HCT116 (cell line): Measurements from ENCODE around the gene COL5A2. TPM values are rescaled to one million over a fixed set of nuclear protein-coding genes. Genes with fewer than 3 reads are reported as not detected.

Source experiments
- ATAC-seq: fragments of 200-7000 bp; cut with Tn5 transposase; 2 replicates; pipeline ENCODE4 v1.9.1; 2020; ENCODE audit warnings: mild to moderate bottlenecking, moderate library complexity
- BruUV-seq: library from RNA; stranded (reverse); fragments of 400-500 nt; replicated peaks from 2 replicates; lab custom pipeline; 2021; lab: Mats Ljungman, UMichigan
- CTCF ChIA-PET: fragments of 300-600 bp; sonication (Branson Sonifier 250); formaldehyde crosslinking; loops from one replicate; lab custom pipeline; 2021; ENCODE audit warnings: antibody characterized with exemption; lab: Charles Lee
- POLR2A ChIA-PET: fragments of 300-600, 350-600 bp; sonication (Branson Sonifier 250); formaldehyde crosslinking; loops from one replicate; lab custom pipeline; 2021; ENCODE audit warnings: antibody characterized with exemption; lab: Charles Lee
- RAD21 ChIA-PET, 2 experiments: fragments of 300-600 bp; sonication (Branson Sonifier 250); formaldehyde crosslinking; loops; one replicate each; lab custom pipeline; 2023; ENCODE audit warnings: low total read pairs in 2 of 2; ENCODE audit not compliant: uncharacterized antibody in 2 of 2, unreplicated experiment in 2 of 2, low non-redundant PET in 1 of 2; lab: Charles Lee
- DNase-seq: peaks from one replicate; pipeline ENCODE4 v3.0.0-alpha.2; 2010; ENCODE audit warnings: low read depth, low spot score
- H2AFZ ChIP-seq: fragments of 200-600 bp; shearing (Covaris generic), sonication (generic); 2 replicates; pipeline ENCODE4 v1.6.1; 2017; ENCODE audit warnings: low read depth, mixed run types, mixed read lengths, antibody characterized with exemption, low read length; ENCODE audit not compliant: poor library complexity, severe bottlenecking
- H3K27ac ChIP-seq: 2 replicates; pipeline ENCODE4 v1.5.1; 2012; ENCODE audit warnings: low read depth, low read length
- H3K27me3 ChIP-seq: fragments of 200-600 bp; sonication (generic); 2 replicates; pipeline ENCODE4 v1.6.1; 2016; ENCODE audit warnings: mixed run types, low read length, mixed read lengths; ENCODE audit not compliant: insufficient read depth
- H3K36me3 ChIP-seq, 2 experiments: fragments of 200-500 bp in 1 of 2; fragments of 200-600 bp in 1 of 2; sonication (Bioruptor generic) in 1 of 2; sonication (generic) in 1 of 2; 2 replicates each; pipeline versions ENCODE4 v1.5.1 to v1.6.1; 2014 to 2016; ENCODE audit warnings: low read length in 2 of 2, inconsistent platforms in 1 of 2, mixed read lengths in 1 of 2, mixed run types in 1 of 2; ENCODE audit not compliant: insufficient read depth in 2 of 2, control insufficient read depth in 1 of 2
- H3K4me1 ChIP-seq, 2 experiments: fragments of 200-600 bp in 1 of 2; sonication (generic) in 1 of 2; 2 replicates each; pipeline versions ENCODE4 v1.5.1 to v1.6.1; 2012 to 2017; ENCODE audit warnings: low read length in 2 of 2, inconsistent platforms in 1 of 2, mild to moderate bottlenecking in 1 of 2, mixed read lengths in 1 of 2, mixed run types in 1 of 2, moderate library complexity in 1 of 2; ENCODE audit not compliant: insufficient read depth in 2 of 2, control insufficient read depth in 1 of 2
- H3K4me2 ChIP-seq: fragments of 200-600 bp; sonication (generic); 2 replicates; pipeline ENCODE4 v1.6.1; 2017; ENCODE audit warnings: mixed run types, low read length, mixed read lengths
- H3K4me3 ChIP-seq, 2 experiments: fragments of 200-600 bp in 1 of 2; sonication (generic) in 1 of 2; replicated peaks in 1 of 2; 2 replicates each; pipeline ENCODE4 v1.5.1; 2011 to 2016; ENCODE audit warnings: low read length in 2 of 2, control low read depth in 1 of 2, low read depth in 1 of 2, mild to moderate bottlenecking in 1 of 2, mixed read lengths in 1 of 2, mixed run types in 1 of 2
- H3K79me2 ChIP-seq: fragments of 200-600 bp; sonication (generic); 2 replicates; pipeline ENCODE4 v1.6.1; 2017; ENCODE audit warnings: mild to moderate bottlenecking, mixed run types, low read length, moderate library complexity, mixed read lengths; ENCODE audit not compliant: insufficient read depth
- H3K9ac ChIP-seq: fragments of 200-600 bp; sonication (generic); 2 replicates; pipeline ENCODE4 v1.6.1; 2016; ENCODE audit warnings: low read length, mixed read lengths
- H3K9me2 ChIP-seq: fragments of 200-600 bp; sonication (generic), shearing (Covaris generic); 2 replicates; pipeline ENCODE4 v1.6.1; 2017; ENCODE audit warnings: mixed run types, mild to moderate bottlenecking, moderate library complexity; ENCODE audit not compliant: insufficient read depth
- H3K9me3 ChIP-seq, 2 experiments: fragments of 200-500 bp in 1 of 2; fragments of 200-600 bp in 1 of 2; sonication (Bioruptor generic) in 1 of 2; sonication (generic) in 1 of 2; 2 replicates each; pipeline ENCODE4 v1.6.1; 2014 to 2017; ENCODE audit warnings: low read length in 2 of 2, mixed read lengths in 2 of 2, inconsistent platforms in 1 of 2, low read depth in 1 of 2, mild to moderate bottlenecking in 1 of 2, mixed run types in 1 of 2, moderate library complexity in 1 of 2; ENCODE audit not compliant: control insufficient read depth in 1 of 2, insufficient read depth in 1 of 2
- H4K20me1 ChIP-seq: fragments of 200-600 bp; sonication (generic), shearing (Covaris generic); 2 replicates; pipeline ENCODE4 v1.6.1; 2017; ENCODE audit warnings: mixed run types, mild to moderate bottlenecking, moderate library complexity; ENCODE audit not compliant: insufficient read depth
- CEBPB ChIP-seq: IDR thresholded peaks from 2 replicates; pipeline ENCODE4 v1.6.1; 2012; ENCODE audit warnings: low read depth
- EZH2 ChIP-seq: fragments of 200-600 bp; sonication (generic); IDR thresholded peaks from 2 replicates; pipeline ENCODE4 v1.6.1; 2017; ENCODE audit warnings: antibody characterized with exemption, mixed run types
- FOSL1 ChIP-seq: IDR thresholded peaks from 2 replicates; pipeline ENCODE4 v1.6.1; 2012; ENCODE audit warnings: low read depth
- JUND ChIP-seq: IDR thresholded peaks from 2 replicates; pipeline ENCODE4 v1.6.1; 2012
- POLR2AphosphoS5 ChIP-seq: IDR thresholded peaks from 2 replicates; pipeline ENCODE4 v1.6.1; 2011; ENCODE audit warnings: mild to moderate bottlenecking, low read depth, low read length, moderate library complexity
- RAD21 ChIP-seq: IDR thresholded peaks from 2 replicates; pipeline ENCODE4 v1.6.1; 2012; ENCODE audit warnings: low read depth, mild to moderate bottlenecking
- REST ChIP-seq: IDR thresholded peaks from 2 replicates; pipeline ENCODE4 v1.6.1; 2012; ENCODE audit warnings: low read depth
- SIN3A ChIP-seq: IDR thresholded peaks from 2 replicates; pipeline ENCODE4 v1.6.1; 2012; ENCODE audit warnings: low read depth
- YY1 ChIP-seq: IDR thresholded peaks from 2 replicates; pipeline ENCODE4 v1.6.1; 2011; ENCODE audit warnings: low read length, low read depth, moderate library complexity, mild to moderate bottlenecking; ENCODE audit not compliant: insufficient replicate concordance; ENCODE audit errors: extremely low read depth
- ZFX ChIP-seq: fragments of 450-650 bp; IDR thresholded peaks from 2 replicates; pipeline ENCODE4 v1.6.1; 2017
- intact Hi-C: fragments of 100-400 bp; cut with micrococcal nuclease; formaldehyde crosslinking; loops from 2 replicates; pipeline ENCODE4 v1.10.0; 2022
- total RNA-seq: library from RNA; stranded (reverse); gene quantifications from one replicate; pipeline ENCODE4 v1.2.1, GENCODE V29; 2021; ENCODE audit not compliant: unreplicated experiment
- TF ChIP-seq, protein P1 (sequence below): IDR thresholded peaks from 2 replicates; pipeline ENCODE4 v1.6.1; 2012

COL5A2 gene
- total RNA-seq, 1 experiment from 2014 or later: 2.3 TPM

DNA sequence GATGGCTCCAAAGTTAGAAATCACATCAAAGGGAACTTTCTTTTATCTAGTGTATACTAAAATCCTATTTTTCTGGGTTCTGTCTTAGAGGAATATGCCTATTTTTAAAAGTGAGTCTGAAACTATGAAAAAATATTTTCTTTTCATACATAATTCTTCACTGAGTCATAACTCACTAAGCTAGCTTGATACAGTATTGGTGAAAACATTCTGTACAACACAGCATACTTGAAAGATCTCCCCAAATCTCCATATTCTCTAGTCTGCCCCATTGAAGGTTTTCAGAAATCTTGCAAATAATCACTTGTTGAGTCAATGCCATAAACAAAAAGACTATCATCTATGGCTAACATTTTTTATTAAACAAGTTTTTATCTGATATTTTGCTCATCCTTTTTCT, 160.9 kb downstream of the COL5A2 start:
- H3K4me3 ChIP-seq: no peak overlapping the region

More for the DNA sequence above, 160.9 kb downstream of the COL5A2 start:
- H4K20me1 ChIP-seq: no peaks in the 10 kb centered on the region
- ChIA-PET CTCF (no interaction called here), RAD21 (no interaction called here), POLR2A (no interaction called here)
- H3K9ac ChIP-seq: no peak overlapping the region
- H3K4me2 ChIP-seq: no peak overlapping the region
- intact Hi-C loops: no loop called here
- no peak for DNase-seq
- H3K36me3 ChIP-seq: no peaks in the 10 kb centered on the region
- no peak overlapping the region for H3K27ac ChIP-seq
- H3K9me2 ChIP-seq: no peaks in the 10 kb centered on the region
- H3K4me1 ChIP-seq: no peaks in the 10 kb centered on the region
- H3K27me3 ChIP-seq: no peaks in the 10 kb centered on the region
- no peak overlapping the region for H2AFZ ChIP-seq
- ATAC-seq: no peak
- H3K79me2 ChIP-seq: no peaks in the 10 kb centered on the region
- no peaks in the 10 kb centered on the region for H3K9me3 ChIP-seq
- BruUV-seq: no TSS peak
- TF ChIP-seq CEBPB: no peak
- no peak for TF ChIP-seq REST
- TF ChIP-seq, protein P1, sequence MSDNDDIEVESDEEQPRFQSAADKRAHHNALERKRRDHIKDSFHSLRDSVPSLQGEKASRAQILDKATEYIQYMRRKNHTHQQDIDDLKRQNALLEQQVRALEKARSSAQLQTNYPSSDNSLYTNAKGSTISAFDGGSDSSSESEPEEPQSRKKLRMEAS: no peak
- TF ChIP-seq RAD21: no peak
- TF ChIP-seq EZH2: no peak
- no peak for TF ChIP-seq SIN3A
- TF ChIP-seq YY1: no peak
- TF ChIP-seq FOSL1: no peak
- no peak for TF ChIP-seq ZFX
- TF ChIP-seq POLR2AphosphoS5: no peak
- no peak for TF ChIP-seq JUND
